ENCODE results near the gene CAMK4.

Gene CAMK4

DNA sequence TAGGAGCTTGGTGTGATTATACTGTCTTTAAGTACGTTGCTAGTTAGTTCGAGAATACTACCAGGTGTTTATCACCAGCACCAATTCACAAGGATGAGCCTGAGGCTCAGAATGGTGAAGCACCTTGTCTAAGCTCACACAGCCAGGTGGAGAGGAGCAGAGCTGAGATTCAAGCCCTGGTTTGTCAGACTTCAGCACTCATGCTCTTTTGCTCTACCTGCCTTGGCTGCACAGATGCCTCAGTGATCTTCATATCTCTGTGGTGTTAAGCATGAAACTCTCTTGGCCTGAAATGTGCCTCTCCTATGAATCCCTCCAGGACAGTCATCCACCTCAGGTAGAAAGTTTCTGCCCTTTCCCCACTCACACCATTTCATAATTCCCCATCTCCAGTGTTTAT is 12.2 kb downstream of the CAMK4 start:
- no peak for TF ChIP-seq GATA3 (IDR thresholded peaks at IDR 0.05; ENCODE audit: low read depth, low read length)
- no peak for TF ChIP-seq GATA2 (IDR thresholded peaks at IDR 0.05; ENCODE audit: low read depth, low read length)

DNA sequence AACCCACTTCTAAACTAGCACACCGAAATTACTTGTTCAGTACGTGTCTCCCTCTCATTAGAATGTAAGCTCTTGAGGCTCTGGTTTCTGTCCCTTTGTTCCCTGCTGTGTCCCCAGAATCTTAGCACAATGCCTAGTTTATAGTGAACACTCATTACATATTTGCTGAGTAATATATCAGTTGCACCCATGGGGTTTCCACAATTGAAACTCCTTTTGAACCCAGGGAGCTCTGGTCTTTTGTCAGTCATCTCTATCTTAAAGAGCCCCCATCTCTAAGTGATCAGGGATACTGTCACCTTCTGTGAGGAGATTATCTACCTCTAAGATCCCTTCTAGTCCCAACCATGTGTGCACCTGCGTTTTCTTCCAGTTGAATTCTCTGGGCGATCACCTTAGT is 12.8 kb downstream of the CAMK4 start:
- TF ChIP-seq GATA3 (IDR thresholded peaks at IDR 0.05; ENCODE audit: low read depth, low read length) (no peak), GATA2 (IDR thresholded peaks at IDR 0.05; ENCODE audit: low read depth, low read length) (no peak)

DNA sequence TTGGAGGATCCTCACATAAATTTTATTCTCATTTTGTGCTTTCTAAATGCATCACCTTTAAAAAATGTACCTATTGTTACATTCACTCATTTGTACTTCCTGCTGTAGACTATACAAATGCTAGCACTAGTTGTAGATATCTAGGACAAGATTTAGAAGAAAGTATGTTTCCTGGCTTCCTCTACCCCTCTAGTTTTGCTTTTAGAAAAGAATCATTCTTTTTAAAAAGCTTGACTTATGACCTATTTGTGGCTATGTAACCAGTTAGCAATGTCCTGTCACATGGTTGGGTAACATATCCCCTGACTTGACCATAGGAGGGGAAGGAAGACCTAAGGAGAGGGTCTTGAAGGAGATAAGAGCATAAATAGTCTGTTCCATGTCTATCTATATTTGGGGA is 13.3 kb downstream of the CAMK4 start:
- TF ChIP-seq GATA2 (IDR thresholded peaks at IDR 0.05; ENCODE audit: low read depth, low read length) (no peak), GATA3 (IDR thresholded peaks at IDR 0.05; ENCODE audit: low read depth, low read length) (no peak)

DNA sequence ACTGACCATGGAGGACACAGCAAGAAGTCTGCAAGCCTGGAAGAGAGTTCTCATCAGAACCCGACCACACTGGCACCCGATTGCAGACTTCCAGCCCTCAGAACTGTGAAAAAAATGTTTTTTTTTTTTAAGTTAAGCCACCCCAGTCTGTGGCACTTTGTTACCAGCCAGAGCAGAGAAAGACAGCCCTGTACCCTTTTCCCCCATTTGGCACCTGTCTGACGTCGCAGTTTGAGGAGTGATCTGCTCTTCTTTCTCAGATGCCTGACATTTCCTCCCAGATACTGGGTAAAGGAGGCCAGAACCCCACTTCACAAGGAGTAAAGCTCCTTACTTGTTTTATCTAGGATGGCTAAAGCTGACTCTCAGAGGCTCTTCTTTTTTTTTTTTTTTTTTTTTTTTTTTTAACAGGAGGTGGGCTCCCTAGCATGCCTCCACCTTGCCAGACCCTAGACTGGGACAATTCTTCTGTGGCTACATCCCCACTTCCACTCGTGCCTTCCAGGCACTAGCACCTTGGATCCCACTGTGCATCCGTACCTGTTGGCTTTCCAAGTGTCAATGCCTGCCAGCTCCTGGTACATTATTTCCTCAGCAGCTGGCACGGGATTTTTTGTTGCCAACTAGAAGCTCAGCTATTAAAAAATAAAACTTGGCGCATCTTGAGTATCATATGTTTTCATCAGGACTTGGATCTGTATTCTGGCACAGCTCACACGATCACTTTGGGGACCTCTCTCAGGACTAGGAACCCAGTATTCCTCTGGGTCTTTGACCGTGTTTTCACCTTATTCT is 14.4 kb downstream of the CAMK4 start:
- TF ChIP-seq GATA2 (IDR thresholded peaks at IDR 0.05; ENCODE audit: low read depth, low read length) (no peak), GATA3 (IDR thresholded peaks at IDR 0.05; ENCODE audit: low read depth, low read length) (no peak)

GRCh38 chr5:111241696-111242095 is 17.5 kb downstream of the CAMK4 start:
- TF ChIP-seq GATA2 (IDR thresholded peaks at IDR 0.05; ENCODE audit: low read depth, low read length) (no peak), GATA3 (IDR thresholded peaks at IDR 0.05; ENCODE audit: low read depth, low read length) (no peak)

DNA sequence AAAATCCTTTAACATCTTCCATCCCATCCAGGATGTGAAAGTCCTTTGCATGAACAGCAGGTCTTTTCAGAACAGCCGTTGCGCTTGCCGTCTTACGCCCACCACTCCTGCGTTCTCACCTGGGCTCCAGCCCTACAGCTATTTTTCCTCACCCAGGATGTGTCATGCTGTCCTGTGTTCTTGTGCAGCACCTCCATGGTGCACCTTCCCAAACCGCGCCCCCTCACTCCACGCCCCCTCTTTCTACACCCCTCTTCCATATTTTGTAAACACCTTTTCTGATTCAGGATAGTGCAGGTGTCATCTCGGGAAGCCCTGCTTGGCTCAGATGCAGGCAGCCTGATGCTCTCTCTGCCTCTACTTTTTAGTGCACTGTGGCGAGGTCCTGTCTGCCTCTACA is 18.4 kb downstream of the CAMK4 start:
- no peak for TF ChIP-seq GATA3 (IDR thresholded peaks at IDR 0.05; ENCODE audit: low read depth, low read length)
- TF ChIP-seq GATA2 (IDR thresholded peaks at IDR 0.05; ENCODE audit: low read depth, low read length) = no peak

- TF ChIP-seq GATA3 (IDR thresholded peaks at IDR 0.05; ENCODE audit: low read depth, low read length) = no peak
- no peak for TF ChIP-seq GATA2 (IDR thresholded peaks at IDR 0.05; ENCODE audit: low read depth, low read length)
Observed at GRCh38 chr5:111243318-111243717, 19.1 kb downstream of the CAMK4 start.

GRCh38 chr5:111245654-111246053 is 21.5 kb downstream of the CAMK4 start:
- no peak for TF ChIP-seq GATA2 (IDR thresholded peaks at IDR 0.05; ENCODE audit: low read depth, low read length)
- TF ChIP-seq GATA3 (IDR thresholded peaks at IDR 0.05; ENCODE audit: low read depth, low read length) = no peak

GRCh38 chr5:111246459-111246858 is 22.3 kb downstream of the CAMK4 start:
- TF ChIP-seq GATA2 (IDR thresholded peaks at IDR 0.05; ENCODE audit: low read depth, low read length) (no peak), GATA3 (IDR thresholded peaks at IDR 0.05; ENCODE audit: low read depth, low read length) (no peak)

- TF ChIP-seq GATA3 (IDR thresholded peaks at IDR 0.05; ENCODE audit: low read depth, low read length) = peak; percentile 80
- TF ChIP-seq GATA2 (IDR thresholded peaks at IDR 0.05; ENCODE audit: low read depth, low read length) = peak; percentile 63
Observed at GRCh38 chr5:111248571-111248970, 24.4 kb downstream of the CAMK4 start.

DNA sequence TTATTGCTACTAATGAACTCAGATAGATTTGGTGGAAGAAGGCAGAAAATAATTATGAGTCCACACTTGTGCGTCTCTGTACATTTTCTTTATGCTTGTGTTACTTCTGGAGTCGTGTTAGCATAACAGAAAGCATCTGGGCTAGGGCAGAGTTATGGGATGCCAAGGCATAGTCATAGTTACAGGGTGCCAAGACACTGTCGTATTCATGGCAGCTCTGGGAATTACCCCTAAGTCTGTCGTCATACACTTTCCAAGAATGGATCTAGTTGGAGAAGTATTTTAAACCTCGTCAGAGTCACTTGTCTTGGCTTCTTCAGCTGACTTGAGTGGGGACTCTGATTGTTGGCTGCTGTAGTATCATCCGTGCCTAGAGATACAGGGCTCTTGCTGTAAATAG is 27.7 kb downstream of the CAMK4 start:
- TF ChIP-seq GATA2 (IDR thresholded peaks at IDR 0.05; ENCODE audit: low read depth, low read length) = no peak
- TF ChIP-seq GATA3 (IDR thresholded peaks at IDR 0.05; ENCODE audit: low read depth, low read length) = no peak

- TF ChIP-seq GATA2 (IDR thresholded peaks at IDR 0.05; ENCODE audit: low read depth, low read length) (no peak), GATA3 (IDR thresholded peaks at IDR 0.05; ENCODE audit: low read depth, low read length) (no peak)
Observed at GRCh38 chr5:111252799-111253545, 28.8 kb downstream of the CAMK4 start.

DNA sequence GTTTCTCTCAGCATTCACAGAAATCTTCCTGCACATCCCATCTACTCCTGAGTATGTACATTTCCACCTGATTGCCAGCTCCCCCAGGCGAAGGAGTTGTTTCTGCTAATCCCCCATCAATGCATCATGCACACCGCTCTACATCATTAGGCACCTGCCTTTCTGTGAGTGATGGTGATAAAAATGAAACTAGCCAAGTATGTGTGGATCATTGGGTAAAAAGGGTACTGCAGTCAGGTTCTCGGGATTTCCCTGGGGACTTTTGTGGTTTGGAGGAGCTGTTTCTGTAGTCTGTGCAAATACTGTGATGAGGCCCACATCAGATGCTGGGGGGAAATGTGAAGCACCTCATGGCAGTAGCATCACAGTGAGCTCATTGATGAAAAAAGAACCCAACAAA is 30.4 kb downstream of the CAMK4 start:
- TF ChIP-seq GATA3 (IDR thresholded peaks at IDR 0.05; ENCODE audit: low read depth, low read length) = no peak
- no peak for TF ChIP-seq GATA2 (IDR thresholded peaks at IDR 0.05; ENCODE audit: low read depth, low read length)

DNA sequence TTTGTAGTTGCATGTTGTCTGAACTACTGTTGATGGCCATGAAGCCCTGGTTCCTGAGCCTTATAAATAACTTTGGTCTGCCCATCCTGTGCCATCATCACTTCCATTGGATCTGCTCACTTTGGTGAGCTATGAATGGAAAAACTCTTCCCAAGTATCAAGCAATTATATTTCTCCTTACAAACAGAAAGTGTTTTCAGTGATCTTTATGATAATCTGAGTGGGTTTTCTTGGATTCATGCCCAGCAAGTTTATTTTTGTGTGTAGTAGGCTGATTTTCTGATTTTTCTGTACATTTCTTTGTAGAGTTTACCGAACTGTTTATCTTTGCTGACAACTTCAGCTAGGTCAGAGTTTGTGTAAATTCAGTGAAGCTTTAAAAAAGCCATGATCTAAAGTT is 31.0 kb downstream of the CAMK4 start:
- TF ChIP-seq GATA2 (IDR thresholded peaks at IDR 0.05; ENCODE audit: low read depth, low read length) = no peak
- TF ChIP-seq GATA3 (IDR thresholded peaks at IDR 0.05; ENCODE audit: low read depth, low read length) = no peak

- no peak for TF ChIP-seq GATA3 (IDR thresholded peaks at IDR 0.05; ENCODE audit: low read depth, low read length)
- TF ChIP-seq GATA2 (IDR thresholded peaks at IDR 0.05; ENCODE audit: low read depth, low read length) = no peak
Observed at GRCh38 chr5:111256128-111256527, 31.9 kb downstream of the CAMK4 start.
